ENCODE data around the gene UBTD2.
A peak's percentile ranks its signal among the peaks of the same experiment; 100 is the strongest.
"Not testable (repeated sequence)": the region's sequence is repeated elsewhere in the genome, so short reads cannot be mapped to it uniquely, and the experiment has no call there.

The UBTD2 gene

DNA sequence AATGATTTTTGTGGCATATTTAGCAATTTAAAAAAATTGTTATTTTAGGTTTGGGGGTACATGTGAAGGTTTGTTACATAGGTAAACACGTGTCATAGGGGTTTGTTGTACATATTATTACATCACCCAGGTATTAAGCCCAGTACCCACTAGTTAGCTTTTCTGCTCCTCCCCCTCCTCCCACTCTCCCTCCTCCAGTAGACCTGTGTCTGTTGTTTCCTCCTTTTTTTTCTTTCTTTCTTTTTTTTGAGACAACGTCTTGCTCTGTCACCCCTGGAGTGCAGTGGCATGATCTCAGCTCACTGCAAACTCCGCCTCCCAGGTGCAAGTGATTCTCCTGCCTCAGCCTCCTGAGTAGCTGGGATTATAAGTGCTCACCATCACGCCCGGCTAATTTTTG, 8.3 kb upstream of the UBTD2 start:
- not testable (repeated sequence) for DNase-seq

DNA sequence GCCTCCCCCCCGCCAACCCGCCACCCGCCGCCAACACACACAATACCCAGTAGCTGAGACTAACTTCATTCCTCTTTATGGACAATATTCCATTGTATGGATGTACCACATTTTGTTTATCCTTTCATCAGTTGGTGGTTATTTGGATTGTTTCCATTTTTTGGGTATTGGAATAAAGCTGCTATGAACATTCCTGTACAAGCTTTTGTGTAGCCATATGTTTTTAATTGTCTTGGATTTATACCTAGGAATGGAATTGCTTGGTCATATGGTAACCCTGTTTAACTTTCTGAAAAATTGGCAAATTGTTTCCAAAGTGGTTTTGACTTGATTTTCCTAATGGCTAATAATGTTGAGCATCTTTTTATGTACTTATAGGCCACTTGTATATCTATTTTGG, 4.9 kb upstream of the UBTD2 start:
- DNase-seq, result no peak

DNA sequence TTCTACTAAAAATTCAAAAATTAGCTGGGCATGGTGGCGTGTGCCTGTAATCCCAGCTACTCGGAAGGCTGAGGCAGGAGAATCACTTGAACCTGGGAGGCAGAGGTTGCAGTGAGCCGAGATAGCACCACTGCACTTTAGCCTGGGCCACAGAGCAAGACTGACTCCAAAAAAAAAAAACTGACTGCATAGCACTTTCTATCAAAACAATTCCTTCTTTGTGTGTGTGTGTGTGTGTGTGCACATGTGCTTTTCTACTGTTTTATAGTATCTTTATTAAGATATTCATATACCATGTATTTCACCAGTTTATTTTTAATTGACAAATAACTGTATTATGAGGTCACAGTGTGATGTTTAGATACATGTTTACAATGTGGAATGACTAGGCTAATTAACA, 3.6 kb upstream of the UBTD2 start:
- not testable (repeated sequence) for DNase-seq

DNA sequence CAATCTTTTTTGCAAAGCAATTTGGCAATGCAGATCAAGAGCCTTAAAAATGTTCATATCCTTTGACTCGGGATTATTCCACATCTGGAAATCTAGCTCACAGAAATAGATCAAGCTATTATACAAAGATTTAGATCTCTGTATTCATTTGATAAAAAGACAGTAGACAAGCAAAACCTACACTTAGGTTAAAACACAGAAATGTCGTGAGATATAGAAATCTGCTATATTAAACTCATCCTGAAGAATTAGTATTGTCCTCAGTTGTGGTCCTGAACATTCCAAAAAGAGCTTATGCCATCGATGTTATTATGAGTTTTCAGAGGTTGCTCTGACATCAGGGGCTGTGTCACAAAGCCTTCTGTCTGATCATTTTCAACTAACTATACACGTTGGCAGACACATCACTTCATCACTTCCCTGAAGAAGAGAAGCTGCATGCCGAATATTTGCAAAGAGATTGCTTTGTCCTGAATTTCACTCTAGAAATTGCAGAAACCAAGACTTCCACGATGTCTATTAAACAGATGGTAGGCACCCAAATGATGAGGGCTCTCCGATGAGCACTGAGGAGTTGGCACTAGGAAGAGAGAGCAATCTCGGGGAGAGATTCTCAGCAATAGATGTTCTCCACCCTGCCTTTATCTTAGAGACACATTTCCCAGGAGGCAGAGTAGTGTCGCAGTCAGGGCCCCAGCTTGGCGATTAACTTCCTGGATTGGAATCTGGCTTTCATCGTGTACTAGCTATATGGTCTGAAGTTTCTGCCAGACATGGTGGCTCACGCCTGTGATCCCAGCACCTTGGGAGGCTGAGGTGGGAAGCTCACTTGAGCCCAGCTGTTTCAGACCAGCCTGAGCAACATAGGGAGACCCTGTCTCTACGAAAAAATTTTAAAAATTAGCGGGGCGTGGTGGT, 1.9 kb upstream of the UBTD2 start:
- no peak for DNase-seq

DNA sequence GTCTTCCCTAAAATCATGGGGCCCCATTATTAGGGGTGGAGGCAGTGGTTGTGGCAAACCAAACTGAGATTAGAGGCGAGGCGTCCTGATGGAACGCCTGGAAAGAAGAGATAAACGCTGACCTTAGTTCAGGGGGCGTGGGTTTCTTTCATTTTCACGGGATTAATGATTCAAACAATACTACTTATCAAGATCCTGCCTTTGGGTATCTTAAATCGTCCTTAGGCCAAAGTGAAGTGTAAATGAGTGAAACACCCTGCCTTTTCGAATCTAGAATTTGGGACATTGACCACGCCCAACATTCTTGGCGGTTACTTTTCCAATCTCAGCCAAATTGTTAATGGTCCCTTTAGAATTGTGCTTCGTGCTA, 1.0 kb upstream of the UBTD2 start:
- no peak for DNase-seq

DNA sequence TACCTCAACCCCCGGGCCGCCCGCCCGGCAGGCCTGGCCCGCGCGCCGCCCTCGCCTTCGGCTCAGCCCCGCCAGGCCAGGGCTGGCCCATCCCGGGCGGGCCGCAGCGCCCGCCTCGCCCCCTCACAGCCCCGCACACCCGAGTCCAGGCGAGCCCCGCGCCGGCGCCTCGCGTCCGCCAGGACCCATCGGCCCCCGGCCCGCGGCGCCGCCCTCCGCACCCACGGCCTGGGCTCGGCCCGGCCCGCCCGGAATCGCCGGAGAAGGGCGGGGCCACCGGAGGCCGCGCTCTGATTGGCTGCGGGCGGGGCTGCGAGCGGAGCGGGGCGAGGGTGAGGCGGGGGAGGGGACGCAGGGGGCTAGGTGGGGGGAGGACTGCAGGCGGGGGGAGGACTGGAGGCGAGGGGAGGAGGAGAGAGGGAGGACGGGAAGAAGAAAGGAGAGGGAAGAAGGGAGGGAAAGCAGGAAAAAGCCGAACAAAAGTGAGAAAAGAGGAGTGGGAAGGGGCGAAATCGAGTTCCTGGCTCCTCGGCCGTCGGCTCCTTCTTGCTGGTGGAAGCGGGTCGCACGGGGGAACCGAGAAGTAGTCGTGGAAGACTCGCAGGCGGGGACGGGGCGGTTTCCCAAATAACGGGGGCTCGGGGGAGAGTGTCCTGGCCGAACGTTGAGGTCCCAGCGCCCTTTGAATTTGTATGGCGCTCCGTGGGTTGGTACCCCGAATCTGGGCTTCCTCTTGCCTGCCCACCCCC, 472 bp upstream of the UBTD2 start:
- DNase-seq, result peak; percentile 51

DNA sequence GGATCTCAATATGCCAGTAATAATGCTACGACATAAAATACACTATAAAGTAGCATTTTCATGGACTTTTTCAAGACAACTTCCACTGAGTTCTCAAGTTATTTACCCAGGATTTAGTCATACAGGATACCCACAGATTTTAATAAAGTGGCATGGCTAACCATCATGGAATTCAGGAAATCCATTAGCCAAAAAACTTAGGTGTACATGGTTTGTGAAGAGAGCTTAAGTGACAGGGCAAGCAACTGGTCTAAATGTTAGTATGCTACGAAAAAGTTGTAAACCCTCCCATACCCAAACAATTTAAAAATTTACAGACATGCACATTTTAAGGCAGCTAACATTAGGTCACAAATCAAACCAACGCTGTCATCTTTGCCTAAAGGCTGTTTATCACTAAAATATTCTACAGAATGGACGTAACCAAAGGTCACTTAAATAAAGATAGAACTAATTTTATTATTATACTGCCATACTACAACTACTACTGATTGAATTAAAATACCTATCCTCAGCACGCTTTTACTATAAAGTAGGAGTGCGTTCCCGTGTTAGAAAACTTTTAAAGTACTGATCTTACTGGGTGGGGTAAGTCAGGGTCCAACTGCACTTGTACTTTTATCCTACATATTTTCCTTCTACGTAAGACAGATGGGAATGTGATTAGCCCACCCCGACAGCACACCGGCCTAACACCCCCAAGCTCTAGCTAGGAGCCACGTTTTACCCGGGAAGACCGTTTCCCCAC, 1.1 kb downstream of the UBTD2 start:
- no peak for DNase-seq

DNA sequence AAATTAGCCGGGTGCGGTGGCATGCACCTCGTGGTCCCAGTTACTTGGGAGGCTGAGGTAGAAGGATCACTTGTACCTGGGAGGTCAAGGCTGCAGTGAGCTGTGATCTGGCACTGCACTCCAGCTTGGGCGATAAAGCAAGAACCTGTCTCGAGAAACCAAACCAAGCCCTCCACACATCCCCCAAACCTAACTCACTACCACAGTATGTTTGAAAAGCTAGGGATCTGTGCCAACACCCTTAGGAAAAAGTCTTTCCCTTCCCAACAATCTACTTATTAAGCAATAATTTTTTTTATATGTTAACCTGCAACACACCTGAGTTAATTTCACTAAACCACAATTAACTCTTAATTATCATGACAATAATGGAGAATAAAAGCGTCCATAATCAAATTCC, 2.2 kb downstream of the UBTD2 start:
- DNase-seq, result no peak

DNA sequence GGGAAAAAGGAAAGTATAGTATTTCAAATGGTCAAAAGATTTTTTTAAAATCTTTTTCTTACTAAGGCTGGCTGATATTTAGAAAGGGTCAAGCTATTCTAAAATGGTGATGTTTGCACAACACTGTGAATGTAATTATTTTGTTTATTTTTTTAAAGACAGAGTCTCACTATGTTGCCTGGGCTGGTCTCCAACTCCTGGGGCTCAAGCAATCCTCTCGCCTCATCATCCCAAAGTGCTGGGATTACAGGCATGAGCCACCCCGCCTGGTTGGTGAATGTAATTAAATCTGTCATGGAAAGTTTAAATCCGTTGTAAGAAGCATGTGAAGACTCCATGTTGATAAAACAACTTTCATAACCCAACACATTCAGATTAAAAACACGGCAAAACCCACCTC, 2.6 kb downstream of the UBTD2 start:
- no peak for DNase-seq

DNA sequence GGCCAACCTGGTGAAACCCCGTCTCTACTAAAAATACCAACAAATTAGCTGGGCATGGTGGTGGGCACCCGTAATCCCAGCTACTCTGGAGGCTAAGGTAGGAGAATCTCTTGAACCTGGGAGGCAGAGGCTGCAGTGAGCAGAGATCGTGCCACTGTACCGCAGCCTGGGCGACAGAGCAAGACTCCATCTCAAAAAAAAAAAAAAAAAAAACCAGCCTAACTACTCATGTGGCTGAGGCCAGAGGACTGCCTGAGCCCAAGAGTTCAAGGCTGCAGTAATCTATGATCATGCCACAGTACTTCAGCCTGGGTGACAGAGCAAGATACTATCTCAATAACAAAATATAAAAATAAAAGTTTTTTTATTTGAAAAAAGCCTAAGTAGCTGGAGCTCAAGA, 3.2 kb downstream of the UBTD2 start:
- DNase-seq, result no peak

DNA sequence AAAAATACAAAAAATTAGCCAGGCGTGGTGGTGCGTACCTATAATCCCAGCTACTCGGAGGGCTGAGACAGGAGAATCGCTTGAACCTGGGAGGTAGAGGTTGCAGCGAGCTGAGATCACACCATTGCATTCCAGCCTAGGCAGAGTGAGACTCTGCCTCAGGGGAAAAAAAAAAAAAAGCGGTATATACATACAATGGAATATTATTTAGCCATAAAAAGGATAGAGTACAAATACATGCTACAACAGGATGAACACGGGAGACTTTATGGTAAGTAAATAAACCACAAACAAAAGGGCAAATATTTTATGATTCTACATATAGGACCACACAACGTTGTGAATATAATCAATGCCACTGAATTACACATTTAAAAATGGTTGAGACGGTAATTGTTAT, 5.2 kb downstream of the UBTD2 start:
- DNase-seq, result no peak

DNA sequence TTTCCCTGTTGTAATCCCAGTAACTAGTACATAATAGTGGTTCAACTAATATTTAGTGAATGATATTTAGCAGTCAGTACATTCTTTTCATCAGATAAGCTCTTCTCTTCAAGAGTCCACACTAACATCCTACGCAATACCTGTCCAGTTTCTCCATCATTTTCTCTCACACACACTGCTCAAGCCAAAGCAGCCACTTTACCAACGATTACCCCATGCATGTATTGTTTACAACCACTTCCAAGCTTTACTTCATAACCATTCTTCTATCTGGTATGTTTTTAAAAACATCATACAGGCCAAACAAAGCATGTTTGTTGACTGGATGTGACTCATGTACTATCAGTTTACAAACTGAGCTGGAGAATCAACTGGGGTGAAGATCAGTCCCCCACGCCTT, 7.3 kb downstream of the UBTD2 start:
- DNase-seq, result no peak

DNA sequence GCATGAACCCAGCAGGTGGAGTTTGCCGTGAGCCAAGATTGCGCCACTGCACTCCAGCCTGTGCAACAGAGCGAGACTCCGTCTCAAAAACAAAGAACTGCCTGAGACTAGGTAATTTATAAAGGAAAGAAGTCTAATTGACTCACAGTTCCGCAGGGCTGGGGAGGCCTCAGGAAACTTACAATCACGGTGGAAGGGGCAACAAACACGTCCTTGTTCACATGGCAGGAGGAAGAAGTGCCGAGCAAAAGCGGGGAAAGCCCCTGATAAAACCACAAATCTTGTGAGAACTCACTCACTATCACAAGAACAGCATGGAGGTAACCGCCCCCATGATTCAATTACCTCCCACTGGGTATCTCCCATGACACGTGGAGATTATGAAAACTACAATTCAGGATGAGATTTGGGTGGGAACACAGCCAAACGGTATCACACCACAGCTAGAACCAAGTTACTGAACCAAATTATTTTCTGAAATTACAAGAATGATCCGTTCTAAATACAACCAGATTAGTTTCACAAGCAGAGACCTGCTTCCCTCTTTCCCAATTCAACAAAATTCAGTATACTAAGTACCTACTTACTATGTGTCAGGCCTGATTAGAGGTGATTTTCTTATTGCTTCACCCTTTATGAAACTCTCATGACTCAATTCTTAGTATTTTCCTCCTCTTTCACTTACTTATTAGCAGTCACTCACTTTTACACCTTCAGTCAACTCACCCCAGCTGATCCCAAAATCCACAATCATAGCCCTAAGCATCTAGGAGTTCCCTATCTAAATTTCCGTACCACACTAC, 8.4 kb downstream of the UBTD2 start:
- no peak for DNase-seq

DNA sequence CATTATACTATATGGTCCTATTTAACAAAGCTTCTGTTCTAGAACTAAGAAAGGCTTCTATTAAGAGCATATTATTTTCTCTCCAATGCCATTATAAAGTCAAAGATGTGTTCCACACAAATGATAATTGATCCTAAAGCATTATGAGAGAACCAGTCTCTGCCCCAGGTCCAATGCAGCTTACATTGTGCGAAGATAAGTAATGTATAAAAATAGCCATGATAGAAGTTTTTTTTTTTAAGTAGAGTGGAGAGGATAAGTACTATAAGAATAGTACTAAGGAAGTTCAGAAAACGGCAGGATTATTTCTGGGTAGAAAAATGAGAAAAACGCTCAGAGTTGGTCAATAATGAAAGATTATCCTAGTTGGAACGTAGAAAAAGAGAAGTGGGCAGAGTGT, 15.6 kb downstream of the UBTD2 start:
- DNase-seq, result no peak

DNA sequence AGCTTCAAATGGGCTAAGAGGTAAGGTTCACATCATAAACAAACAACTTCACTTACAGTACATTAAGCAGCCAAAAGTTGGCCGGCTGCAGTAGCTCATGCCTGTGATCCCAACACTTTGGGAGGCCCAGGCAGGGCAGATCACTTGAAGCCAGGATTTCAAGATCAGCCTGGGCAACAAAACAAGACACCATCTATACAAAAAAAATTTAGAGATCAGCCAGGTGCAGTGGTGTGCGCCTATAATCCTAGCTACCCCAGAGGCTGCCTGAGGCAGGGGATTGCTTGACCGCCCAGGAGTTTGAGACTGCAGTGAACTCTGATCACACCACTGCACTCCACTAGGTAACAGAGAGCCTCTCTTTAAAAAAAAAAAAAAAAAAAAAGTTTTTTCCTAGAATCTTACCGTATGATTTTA, 16.9 kb downstream of the UBTD2 start:
- no peak for DNase-seq

DNA sequence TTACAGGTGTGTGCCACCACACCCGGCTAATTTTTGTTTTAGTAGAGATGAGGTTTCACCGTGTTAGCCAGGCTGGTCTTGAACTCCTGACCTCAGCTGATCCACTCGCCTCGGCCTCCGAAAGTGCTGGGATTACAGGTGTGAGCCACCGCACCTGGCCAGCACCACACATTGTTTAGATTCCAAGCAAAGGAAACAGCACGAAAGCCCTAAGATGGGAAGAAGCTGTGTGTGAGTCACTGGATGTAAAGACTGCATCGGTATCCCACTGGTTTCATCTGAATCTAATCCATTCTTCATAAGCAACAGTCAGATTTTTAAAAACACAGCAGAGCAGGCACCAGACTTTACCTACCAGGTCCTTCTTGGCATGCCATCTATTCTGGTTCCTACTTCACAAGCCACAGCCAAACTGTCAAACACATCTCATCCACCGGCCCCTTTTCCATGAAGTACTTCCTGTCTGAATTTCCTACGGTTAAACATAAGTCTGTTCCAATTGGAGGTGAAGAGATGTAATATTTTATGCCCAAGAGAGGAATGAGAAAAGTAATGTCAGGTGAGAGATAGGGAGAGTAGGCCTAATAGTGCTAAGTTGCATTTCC, 17.4 kb downstream of the UBTD2 start:
- DNase-seq, result no peak

DNA sequence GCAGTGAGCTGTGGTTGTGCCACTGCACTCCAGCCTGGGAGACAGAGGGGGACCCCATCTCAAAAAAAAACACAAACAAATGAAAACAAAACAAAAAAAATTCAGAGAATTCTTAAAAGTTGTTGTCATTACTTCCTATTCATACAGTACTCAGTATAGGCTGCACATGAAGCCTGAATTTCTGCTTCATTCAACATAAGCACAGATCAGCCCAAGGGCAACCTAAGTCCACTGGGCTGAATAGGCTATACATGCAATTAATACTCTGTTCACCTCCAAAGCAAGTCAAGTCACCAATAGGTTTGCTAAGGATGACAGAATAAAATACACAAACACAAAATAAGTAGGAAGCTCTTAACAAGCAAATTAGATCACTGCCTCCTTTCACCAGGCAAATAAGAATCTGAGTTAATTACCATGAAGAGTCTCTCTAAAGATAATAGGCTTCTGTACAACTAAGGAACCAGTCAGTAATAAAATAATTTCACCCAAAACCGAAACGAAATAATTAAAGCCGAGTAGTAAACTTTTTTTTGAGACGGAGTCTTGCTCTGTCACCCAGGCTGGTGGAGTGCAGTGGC, 18.7 kb downstream of the UBTD2 start:
- no peak for DNase-seq

DNA sequence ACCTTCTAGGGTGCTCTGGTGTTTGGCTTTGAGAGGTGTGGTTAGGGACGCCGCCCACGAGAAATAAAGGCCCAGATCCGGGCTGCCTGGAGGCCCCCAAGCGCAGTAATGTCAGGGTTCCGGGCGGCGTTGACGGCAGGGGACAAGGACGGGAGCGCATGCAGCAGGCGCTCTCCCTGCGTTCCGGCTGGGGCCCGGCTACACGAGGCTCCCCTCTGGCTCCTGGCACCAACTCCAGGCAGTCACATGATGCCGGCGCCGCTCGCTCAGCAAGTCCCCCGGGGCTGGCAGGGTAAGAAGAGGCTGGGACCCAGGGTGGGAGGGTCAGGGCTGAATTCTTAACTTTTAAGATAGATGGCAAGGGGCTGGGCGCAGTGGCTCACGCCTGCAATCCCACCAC, 28.1 kb downstream of the UBTD2 start:
- no peak for DNase-seq

DNA sequence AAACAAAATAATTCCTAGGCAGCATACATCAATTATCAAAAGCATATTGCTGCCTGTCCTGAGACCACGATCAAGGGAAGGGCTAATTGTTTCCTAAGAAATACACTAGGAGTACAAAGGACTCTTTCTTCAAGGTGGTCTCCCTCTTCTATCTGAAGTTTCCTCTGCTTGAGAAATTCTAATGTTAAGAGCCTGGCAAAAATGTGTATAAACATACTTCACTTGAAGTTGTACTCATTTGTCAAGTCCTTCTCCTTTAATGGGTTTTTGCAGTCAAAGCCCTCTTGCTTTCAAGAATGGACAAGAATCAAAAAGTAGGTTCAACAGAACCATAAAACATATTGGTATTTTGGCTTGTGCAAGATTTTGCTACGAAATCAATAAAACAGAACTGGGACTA, 31.1 kb downstream of the UBTD2 start:
- no peak for DNase-seq

DNA sequence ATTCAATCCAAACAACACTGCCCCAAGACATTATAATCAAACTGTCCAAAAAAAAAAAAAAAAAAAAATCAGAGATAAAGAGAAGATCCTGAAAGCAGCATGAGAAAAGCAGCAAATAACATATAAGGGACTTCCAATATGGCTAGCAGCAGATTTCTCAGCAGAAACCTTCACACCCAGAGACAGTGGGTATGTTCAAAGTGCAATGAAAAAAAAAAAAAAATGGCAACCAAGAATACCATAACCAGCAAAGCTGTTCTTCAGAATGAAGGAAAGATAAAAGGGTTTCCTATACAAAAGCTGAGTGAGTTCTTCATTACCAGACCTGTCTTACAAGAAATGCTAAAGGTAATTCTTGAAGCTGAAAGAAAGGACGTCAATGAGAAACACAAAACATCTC, 32.1 kb downstream of the UBTD2 start:
- DNase-seq, result no peak

DNA sequence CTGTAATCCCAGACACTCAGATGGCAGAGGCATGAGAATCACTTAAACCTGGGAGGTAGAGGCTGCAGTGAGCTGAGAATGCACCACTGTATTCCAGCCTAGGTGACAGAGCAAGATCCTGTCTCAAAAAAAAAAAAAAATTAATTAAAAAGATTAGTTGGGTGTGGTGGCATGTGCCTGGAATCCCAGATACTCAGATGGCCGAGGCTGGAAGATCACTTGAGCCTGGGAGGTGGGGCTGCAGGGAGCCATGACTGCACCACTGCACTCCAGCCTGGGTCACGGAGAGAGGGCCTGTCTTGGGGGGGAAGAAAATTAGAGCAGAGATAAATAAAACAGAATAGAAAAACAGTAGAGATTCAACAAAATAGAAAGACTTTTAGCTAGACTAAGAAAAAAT, 34.9 kb downstream of the UBTD2 start:
- DNase-seq, result no peak

DNA sequence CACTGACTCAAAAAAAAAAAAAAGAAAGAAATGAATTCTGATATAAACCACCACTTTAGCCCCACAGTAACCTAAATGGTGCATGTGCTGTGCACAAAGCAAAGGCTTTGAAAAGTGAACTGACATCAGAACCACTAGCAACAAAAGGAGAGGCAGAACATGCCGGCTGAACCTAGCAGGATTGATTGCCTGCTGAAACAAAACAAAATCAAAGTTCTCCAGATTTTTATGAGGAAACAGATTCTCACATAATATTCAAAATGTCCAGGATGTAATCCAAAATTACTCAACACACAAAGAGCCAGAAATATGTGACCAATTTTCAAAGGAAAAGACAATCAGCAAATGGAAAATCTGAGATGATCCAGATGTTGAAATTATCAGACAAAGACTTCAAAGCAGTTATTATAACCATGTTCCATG, 37.9 kb downstream of the UBTD2 start:
- no peak for DNase-seq
